Lower leg skin (tissue), 3 donors: ENCODE results near the gene C1orf226.

Experiments used
- POLR2A ChIP-seq, 2 donors: fragments of 450-650 bp; IDR thresholded peaks; one replicate each; pipeline ENCODE4 v1.6.1; 2016 to 2017; ENCODE audit warnings: antibody characterized with exemption in 2 of 2, mild to moderate bottlenecking in 1 of 2, moderate library complexity in 1 of 2
- TF ChIP-seq, protein P1 (sequence below), 3 donors: fragments of 450-650 bp; IDR thresholded peaks; one replicate each; pipeline ENCODE4 v1.5.1; 2016; ENCODE audit warnings: antibody characterized with exemption in 3 of 3, mild to moderate bottlenecking in 3 of 3, moderate library complexity in 2 of 3

DNA sequence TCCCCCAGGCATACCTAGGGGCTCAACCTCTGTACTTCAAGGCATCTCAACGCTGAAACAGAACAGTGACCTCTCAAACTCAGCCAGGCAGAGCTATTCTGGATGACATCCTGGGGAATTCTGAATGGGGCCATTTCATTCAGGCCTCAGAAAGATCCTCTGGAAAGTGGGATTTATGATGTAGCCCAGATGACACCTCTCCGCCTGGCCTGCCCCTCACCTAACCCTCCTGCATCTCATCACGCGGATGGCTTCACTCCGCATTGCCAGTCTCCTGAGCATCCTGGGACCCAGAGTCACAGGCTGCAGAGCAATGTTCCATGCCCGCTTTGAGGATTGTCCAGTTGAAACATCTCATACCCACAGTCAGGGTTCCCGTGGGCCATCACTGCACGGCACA is 6.1 kb upstream of the C1orf226 start:
- TF ChIP-seq, protein P1, sequence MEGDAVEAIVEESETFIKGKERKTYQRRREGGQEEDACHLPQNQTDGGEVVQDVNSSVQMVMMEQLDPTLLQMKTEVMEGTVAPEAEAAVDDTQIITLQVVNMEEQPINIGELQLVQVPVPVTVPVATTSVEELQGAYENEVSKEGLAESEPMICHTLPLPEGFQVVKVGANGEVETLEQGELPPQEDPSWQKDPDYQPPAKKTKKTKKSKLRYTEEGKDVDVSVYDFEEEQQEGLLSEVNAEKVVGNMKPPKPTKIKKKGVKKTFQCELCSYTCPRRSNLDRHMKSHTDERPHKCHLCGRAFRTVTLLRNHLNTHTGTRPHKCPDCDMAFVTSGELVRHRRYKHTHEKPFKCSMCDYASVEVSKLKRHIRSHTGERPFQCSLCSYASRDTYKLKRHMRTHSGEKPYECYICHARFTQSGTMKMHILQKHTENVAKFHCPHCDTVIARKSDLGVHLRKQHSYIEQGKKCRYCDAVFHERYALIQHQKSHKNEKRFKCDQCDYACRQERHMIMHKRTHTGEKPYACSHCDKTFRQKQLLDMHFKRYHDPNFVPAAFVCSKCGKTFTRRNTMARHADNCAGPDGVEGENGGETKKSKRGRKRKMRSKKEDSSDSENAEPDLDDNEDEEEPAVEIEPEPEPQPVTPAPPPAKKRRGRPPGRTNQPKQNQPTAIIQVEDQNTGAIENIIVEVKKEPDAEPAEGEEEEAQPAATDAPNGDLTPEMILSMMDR (IDR thresholded peaks at IDR 0.05), result no peak
- TF ChIP-seq POLR2A (IDR thresholded peaks at IDR 0.05), result no peak
